Kidney tubule cell (primary cell): ENCODE results near the gene SPHK2.

Experiments
- DNase-seq: peaks from one replicate; pipeline ENCODE4 v3.0.0-alpha.2; 2018; ENCODE audit warnings: low spot score

The SPHK2 gene

GRCh38 chr19:48606463-48607358, 12.6 kb upstream of the SPHK2 start, which contains the start of gene SPACA4:
Gene SPACA4, plus strand, starts transcription at chr19:48606742. Its CDS starts 237 bp downstream, at chr19:48606979.
- no peak for DNase-seq

DNA sequence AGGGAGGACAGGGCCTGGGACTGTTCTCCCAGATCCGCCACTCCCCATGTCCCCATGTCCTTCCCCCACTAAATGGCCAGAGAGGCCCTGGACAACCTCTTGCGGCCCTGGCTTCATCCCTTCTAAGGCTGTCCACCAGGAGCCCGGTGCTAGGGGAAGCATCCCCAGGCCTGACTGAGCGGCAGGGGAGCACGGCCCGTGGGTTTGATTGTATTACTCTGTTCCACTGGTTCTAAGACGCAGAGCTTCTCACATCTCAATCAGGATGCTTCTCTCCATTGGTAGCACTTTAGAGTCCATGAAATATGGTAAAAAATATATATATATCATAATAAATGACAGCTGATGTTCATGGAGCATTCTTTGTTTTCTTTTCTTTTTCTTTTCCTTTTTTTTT, 11.9 kb upstream of the SPHK2 start:
- DNase-seq = no peak

DNA sequence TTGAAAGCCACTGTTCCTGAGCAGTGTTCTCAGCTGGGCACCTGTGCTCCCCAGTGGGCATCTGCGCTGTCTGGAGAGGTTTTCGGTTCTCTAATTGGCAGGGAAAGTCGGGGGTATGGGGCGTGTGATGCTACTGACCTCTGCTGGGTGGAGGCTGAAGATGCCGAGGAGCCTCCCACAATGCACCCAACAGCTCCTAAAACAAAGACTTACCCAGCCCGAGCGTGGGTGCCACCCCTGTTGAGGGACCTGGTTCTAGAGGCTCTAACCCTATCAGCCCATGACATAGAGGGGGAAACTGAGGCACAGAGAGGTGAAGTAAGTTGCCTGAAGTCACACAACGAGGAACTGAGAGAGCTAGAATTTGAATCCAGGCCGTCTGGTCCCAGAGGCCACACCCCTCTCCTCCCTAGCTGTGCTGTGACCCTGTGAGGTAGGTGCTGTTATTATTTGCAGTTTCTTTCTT, 10.5 kb upstream of the SPHK2 start:
- DNase-seq = no peak

GRCh38 chr19:48609571-48610108, 9.7 kb upstream of the SPHK2 start:
- no peak for DNase-seq

DNA sequence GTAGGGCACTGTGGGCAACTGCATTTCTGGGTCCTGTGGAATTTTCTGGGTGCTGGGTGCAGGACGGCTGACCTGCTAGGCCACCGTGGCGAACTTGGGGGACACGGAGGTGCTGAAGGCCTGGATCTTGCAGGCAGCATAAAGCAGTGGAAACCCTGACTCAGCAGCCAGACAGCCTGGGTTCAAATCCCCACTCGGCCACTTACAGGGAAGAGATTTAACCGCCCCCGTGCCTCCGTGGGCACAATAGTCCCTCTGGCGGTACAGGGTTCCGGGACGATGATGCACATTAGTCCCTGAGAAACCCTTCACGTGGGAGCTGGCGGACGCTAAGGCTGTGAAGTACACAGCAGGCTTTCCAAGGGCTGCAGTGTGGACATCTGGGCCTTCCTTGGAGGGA, 7.4 kb upstream of the SPHK2 start:
- no peak for DNase-seq

- no peak for DNase-seq
Measured at GRCh38 chr19:48613024-48613851, 6.1 kb upstream of the SPHK2 start.

DNA sequence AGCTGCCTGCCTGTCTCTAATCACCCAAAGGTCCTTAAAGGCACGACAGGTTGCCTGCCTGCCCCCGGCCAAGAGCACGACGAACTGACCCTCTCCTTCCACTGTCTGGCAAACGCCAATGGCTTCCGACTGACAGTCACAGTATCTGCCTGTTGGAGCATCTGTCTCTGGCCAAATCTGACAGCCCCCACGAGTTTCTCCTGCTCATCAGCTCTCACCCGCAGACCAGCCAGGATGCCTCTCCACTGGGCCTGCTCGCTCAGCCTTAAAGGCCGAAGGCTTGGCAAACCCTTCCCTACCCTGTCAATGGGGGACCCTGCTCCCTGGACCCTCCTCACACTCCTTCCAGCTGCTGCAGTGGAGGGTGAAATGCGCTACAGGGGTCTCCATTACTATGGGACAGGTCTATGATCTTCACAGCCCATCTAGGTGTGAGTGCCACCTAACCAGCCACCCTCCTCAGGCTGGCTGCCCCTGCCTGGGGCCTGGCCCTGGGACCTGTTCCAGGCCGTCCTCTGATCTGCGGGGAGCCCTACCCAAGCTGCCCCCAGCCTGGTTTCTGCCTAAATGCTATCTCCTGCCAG, 5.4 kb upstream of the SPHK2 start:
- no peak for DNase-seq

GRCh38 chr19:48614436-48615230, 4.7 kb upstream of the SPHK2 start, which contains the start of gene FAM83E:
Gene FAM83E, minus strand, starts transcription at chr19:48615076. Its CDS starts 1,704 bp downstream, at chr19:48613372.
- DNase-seq = no peak

- DNase-seq = no peak
Measured at GRCh38 chr19:48615231-48616040, 3.9 kb upstream of the SPHK2 start.

DNA sequence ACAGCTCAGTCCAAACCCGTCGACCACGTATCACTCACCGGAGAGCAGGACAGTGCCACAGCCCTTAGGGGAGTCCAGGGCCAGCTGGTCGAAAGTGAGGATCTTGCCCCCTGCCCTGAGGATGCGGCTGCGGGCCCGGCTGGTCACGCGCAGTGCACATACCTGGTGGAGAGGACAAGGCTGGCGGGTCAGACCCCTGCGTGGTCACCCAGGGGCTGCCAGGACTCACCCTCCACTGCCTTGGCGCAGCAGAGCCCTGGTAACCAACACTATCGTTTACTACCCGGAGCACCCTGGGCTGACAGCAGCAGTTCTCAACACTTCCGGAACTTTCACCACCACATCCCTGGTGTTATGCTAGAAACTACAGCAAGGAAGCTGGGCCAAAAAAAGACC, 3.3 kb upstream of the SPHK2 start:
- no peak for DNase-seq

DNA sequence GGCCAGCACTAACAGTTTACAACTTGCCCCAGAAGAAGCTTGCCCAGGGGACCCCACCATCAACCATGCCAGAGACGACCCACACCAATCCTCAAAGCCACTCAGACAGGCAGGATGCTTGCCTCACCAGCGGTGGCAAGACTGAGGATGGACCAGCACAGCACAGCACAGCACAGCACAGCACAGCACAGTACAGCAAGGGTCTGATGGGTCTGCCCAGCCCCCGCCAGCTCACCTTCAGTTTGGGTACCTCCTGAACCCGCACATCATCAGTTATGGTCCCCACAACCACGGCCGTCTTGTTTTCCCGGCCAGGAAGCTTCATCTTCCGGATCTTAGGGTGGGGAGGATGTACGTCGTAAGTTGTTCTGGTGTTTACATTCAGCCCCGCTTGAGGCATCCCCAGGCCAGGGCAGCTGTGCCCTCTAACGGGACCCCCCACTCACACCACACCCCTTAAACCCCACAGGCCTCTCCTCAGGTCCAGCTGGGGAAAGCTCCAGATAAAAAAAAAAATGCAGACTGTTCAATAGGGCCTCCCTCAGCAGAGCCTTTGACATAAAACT, 2.7 kb upstream of the SPHK2 start:
- DNase-seq = no peak

DNA sequence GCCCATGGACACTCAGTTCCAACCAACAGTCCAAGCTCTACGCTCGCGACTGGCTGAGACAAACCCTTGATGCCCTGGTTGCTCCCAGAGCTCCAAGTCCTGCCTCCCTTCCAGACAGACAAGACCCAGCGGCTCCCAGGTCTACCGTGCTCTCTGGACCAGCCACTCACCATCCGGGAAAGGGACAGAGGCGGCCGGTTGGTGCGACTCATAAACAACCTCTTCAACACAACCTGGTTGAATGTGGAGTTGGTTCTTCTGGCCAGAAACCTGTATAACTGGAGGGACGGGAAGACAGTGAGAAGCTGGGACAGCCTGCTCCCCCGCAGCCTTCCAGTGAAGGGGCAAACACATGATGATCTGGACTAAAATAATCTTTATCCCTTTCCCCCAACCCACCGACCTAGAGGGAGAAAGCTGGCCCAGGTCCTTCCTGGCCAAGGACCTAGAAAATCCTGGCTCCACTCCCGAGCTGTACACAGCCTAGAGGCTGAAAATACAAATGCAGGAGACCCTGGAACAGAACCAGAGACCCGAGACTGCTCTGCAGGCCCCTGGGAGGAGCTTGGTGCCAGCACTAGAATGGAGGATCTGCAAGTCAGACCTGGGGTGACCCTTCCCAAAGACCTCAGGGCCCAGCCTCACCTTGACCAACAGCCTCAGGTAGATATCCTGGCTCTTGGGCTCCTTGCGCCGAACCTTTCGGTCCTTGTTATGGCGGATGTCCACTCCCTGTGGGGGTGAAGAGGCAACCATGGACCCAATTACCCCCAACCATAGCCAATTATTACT, 2.0 kb upstream of the SPHK2 start:
- no peak for DNase-seq

DNA sequence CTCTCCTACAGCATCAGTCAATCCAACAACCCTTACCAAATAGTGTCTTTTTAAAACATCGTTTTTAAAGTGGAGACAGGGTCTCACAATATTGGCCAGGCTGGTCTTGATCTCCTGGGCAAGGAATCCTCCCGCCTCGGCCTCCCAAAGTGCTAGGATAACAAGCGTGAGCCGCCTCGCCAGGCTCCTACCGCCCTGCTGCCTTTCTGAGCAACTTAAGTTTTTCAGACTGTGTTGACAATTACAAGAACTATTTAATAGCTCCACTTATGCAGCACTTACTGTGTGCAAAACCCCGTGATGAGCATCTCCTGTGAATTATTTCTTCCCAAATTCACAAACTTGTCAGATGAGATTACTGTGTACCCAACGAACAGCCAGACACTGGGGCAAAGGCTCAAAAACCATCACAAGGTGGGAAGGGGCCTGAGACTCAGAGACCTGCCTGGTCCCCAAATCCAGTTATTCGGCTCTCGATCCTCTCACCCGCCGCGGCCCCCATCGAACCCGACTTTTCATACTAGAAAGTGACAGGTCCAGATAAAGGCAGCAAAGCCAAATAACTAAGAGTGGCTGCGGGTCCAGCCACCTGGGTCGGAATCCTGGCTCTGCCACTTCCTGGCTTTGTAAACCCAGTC, 909 bp upstream of the SPHK2 start:
- DNase-seq = no peak

GRCh38 chr19:48619692-48620585, 633 bp downstream of the SPHK2 start:
- no peak for DNase-seq

DNA sequence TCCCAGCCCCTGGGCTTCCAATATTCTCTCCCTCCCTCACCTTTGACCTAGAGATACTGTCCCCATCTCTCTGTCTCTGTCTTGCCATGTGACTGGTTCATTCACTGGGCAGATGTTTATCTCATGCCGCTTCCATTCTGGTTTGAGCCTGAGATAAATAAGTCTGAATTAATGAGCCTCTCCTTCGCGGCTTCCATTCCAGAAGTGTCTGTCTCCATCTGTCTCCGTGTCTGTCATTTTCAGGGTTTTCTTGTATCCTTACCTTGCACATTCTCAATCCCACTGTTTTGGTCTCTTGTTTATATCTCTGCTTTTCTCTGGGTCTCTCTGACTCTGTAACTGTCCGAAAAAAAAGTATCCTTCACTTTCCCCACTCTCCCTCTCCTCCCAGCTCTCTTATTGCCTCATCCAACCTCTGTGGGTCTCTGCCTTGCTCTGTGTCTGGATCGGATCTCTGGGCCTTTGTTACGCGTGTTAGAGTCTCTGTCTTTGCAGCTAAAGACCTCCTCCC, 4.3 kb downstream of the SPHK2 start:
- no peak for DNase-seq

DNA sequence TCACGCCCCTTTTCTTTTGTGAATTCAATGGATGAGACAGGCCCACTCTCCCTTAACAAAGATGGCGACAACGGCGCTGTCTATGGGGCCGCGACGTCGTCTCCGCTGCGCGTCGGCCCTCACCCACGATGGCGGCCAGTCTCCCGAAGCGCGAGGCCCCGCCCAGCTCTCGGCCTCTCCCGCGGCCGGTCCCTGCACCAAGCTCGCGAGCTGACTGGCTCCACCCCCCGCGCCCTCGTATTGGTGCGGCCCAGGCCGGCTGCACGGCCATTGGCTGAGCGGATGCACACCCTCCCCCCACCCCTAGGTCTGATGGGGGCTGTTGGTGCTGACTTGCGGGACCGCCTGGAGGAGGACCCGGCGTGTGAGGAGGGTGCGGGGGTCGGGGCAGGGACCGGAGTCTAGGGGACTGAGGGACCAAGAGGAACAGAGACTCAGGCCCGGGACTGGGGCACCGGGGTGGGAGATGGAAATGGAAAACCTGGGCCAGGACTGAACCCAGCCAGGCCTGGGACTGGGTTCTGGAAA, 4.8 kb downstream of the SPHK2 start:
- DNase-seq = peak; percentile 97
